ENCODE measurements around the gene CTDSPL.

DNA sequence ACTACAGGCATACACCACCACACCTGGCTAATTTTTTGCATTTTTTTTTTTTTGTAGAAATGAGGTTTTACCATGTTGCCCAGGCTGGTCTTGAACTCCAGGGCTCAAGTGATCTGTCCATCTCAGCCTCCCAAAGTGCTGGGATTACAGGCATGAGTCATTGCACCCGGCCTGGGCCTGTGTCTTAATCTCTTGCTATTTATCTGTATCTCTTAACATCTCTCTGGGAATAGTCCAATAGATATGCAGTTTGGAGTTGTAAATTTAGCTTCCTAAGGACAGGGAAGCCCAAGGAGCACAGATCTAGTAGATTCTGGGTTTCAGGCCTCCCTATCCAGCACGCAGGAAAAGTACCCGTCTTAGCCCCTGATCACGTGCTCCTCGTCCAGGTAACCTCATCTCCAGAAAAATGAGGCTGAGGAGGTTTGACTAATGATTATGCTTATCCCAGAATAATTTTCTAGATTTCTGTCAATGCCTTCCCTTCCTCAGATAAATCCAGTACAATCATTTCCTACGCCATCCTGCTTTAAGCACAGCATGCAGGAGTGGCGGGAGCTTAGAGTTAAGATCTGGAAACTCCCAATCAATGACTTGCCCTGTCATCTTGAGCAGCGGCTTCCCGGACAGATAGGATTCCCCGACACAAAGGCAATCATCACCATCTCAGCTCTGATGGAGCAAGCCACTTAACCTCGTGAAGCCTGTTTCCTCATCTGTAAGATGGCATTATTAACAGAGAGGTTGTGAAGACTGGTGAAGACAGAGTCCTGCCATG lies 12.3 kb upstream of the CTDSPL start:
- TF ChIP-seq POLR2A (IDR thresholded peaks at IDR 0.05) (no peak), POLR2AphosphoS5 (IDR thresholded peaks at IDR 0.05) (no peak)
- TF ChIP-seq, protein P1, sequence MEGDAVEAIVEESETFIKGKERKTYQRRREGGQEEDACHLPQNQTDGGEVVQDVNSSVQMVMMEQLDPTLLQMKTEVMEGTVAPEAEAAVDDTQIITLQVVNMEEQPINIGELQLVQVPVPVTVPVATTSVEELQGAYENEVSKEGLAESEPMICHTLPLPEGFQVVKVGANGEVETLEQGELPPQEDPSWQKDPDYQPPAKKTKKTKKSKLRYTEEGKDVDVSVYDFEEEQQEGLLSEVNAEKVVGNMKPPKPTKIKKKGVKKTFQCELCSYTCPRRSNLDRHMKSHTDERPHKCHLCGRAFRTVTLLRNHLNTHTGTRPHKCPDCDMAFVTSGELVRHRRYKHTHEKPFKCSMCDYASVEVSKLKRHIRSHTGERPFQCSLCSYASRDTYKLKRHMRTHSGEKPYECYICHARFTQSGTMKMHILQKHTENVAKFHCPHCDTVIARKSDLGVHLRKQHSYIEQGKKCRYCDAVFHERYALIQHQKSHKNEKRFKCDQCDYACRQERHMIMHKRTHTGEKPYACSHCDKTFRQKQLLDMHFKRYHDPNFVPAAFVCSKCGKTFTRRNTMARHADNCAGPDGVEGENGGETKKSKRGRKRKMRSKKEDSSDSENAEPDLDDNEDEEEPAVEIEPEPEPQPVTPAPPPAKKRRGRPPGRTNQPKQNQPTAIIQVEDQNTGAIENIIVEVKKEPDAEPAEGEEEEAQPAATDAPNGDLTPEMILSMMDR (IDR thresholded peaks at IDR 0.05): no peak
